Liver (tissue), 9 donors: Measurements from ENCODE around the gene KCNMA1. TPM values are rescaled to one million over a fixed set of nuclear protein-coding genes. Genes with fewer than 3 reads are reported as not detected.

ENCODE experiments used
- DNase-seq: peaks from one replicate; pipeline ENCODE4 v3.0.0-alpha.2; 2017; ENCODE audit warnings: low spot score
- H3K27ac ChIP-seq, 2 donors: one replicate each; pipeline ENCODE4 v1.7.0; 2013; ENCODE audit warnings: inconsistent platforms in 2 of 2, low read length in 2 of 2, control low read depth in 1 of 2, low read depth in 1 of 2, mild to moderate bottlenecking in 1 of 2
- H3K27me3 ChIP-seq, 4 donors: one replicate each; pipeline versions ENCODE4 v1.6.1 to v1.7.0; 2013; ENCODE audit warnings: low read length in 3 of 4, inconsistent platforms in 1 of 4, mild to moderate bottlenecking in 1 of 4, moderate library complexity in 1 of 4; ENCODE audit not compliant: control insufficient read depth in 4 of 4, insufficient read depth in 4 of 4
- H3K36me3 ChIP-seq, 4 donors: one replicate each; pipeline versions ENCODE4 v1.6.1 to v1.7.0; 2013; ENCODE audit warnings: low read length in 3 of 4, mild to moderate bottlenecking in 3 of 4, low read depth in 1 of 4, moderate library complexity in 1 of 4; ENCODE audit not compliant: control insufficient read depth in 4 of 4, insufficient read depth in 3 of 4
- H3K4me1 ChIP-seq, 4 donors: one replicate each; pipeline versions ENCODE4 v1.6.1 to v1.7.0; 2013; ENCODE audit warnings: low read length in 3 of 4, mild to moderate bottlenecking in 3 of 4, moderate library complexity in 1 of 4; ENCODE audit not compliant: control insufficient read depth in 4 of 4, insufficient read depth in 4 of 4
- H3K4me3 ChIP-seq, 3 donors: one replicate each; pipeline versions ENCODE4 v1.6.1 to v1.7.0; 2013; ENCODE audit warnings: low read length in 3 of 3, control low read depth in 1 of 3, low read depth in 1 of 3, mild to moderate bottlenecking in 1 of 3
- H3K9ac ChIP-seq, 2 donors: one replicate each; pipeline ENCODE4 v1.7.0; 2013; ENCODE audit warnings: low read length in 2 of 2, mild to moderate bottlenecking in 2 of 2, moderate library complexity in 2 of 2, control low read depth in 1 of 2, low read depth in 1 of 2
- H3K9me3 ChIP-seq, 4 donors: one replicate each; pipeline versions ENCODE4 v1.6.1 to v1.7.0; 2013; ENCODE audit warnings: low read length in 3 of 4; ENCODE audit not compliant: control insufficient read depth in 4 of 4
- FOXA1 ChIP-seq: IDR thresholded peaks from 2 replicates; pipeline ENCODE4 v1.6.1; 2016; ENCODE audit warnings: antibody characterized with exemption
- HNF4A ChIP-seq, 2 donors: conservative IDR thresholded peaks; 2 replicates each; pipeline ENCODE4 v1.6.1; 2016; ENCODE audit warnings: antibody characterized with exemption in 2 of 2, mild to moderate bottlenecking in 2 of 2
- HNF4G ChIP-seq: IDR thresholded peaks from 2 replicates; pipeline ENCODE4 v1.6.1; 2016; ENCODE audit warnings: antibody characterized with exemption
- JUND ChIP-seq, 2 donors: IDR thresholded peaks; 2 replicates each; pipeline ENCODE4 v1.6.1; 2016; ENCODE audit warnings: antibody characterized with exemption in 2 of 2
- NR2F2 ChIP-seq: IDR thresholded peaks from 2 replicates; pipeline ENCODE4 v1.6.1; 2016; ENCODE audit warnings: antibody characterized with exemption
- RAD21 ChIP-seq, 2 donors: IDR thresholded peaks; 2 replicates each; pipeline ENCODE4 v1.6.1; 2016; ENCODE audit warnings: antibody characterized with exemption in 2 of 2, mild to moderate bottlenecking in 2 of 2
- RXRA ChIP-seq, 2 donors: IDR thresholded peaks; 2 replicates each; pipeline ENCODE4 v1.6.1; 2017 to 2018; ENCODE audit warnings: antibody characterized with exemption in 2 of 2, mild to moderate bottlenecking in 1 of 2
- SP1 ChIP-seq: IDR thresholded peaks from 2 replicates; pipeline ENCODE4 v1.6.1; 2018; ENCODE audit warnings: antibody characterized with exemption, mild to moderate bottlenecking
- TAF1 ChIP-seq: conservative IDR thresholded peaks from 2 replicates; pipeline ENCODE4 v1.6.1; 2016; ENCODE audit warnings: antibody characterized with exemption, mild to moderate bottlenecking
- polyA plus RNA-seq, 2 donors: library from polyadenylated mRNA; stranded (reverse) in 1 of 2; unstranded in 1 of 2; fragments of 200-250 nt in 1 of 2; fragments of >200 nt in 1 of 2; fragmentation: Nextera tagmentation in 1 of 2; extraction: Ambion mirVana in 1 of 2; gene quantifications; one replicate each; pipeline versions ENCODE4 v1.2.1 to v1.2.3, GENCODE V29; 2013 to 2015
- total RNA-seq, 2 donors: library from RNA; depleted of rRNA; stranded (reverse); fragments of >200 nt; gene quantifications; one replicate each; pipeline ENCODE4 v1.2.3, GENCODE V29; 2014
- TF ChIP-seq, protein P1 (sequence below): IDR thresholded peaks from 2 replicates; pipeline ENCODE4 v1.6.1; 2016; ENCODE audit warnings: antibody characterized with exemption
- TF ChIP-seq, protein P2 (sequence below): IDR thresholded peaks from 2 replicates; pipeline ENCODE4 v1.6.1; 2016; ENCODE audit warnings: antibody characterized with exemption
- TF ChIP-seq, protein P3 (sequence below): IDR thresholded peaks from 2 replicates; pipeline ENCODE4 v1.6.1; 2016; ENCODE audit warnings: antibody characterized with exemption, mild to moderate bottlenecking
- TF ChIP-seq, protein P4 (sequence below): IDR thresholded peaks from 2 replicates; pipeline ENCODE4 v1.6.1; 2016; ENCODE audit warnings: antibody characterized with exemption
- TF ChIP-seq, protein P5 (sequence below): fragments of 150-350 bp; IDR thresholded peaks from 2 replicates; pipeline ENCODE4 v1.5.1; 2017; ENCODE audit warnings: improper control_type of control experiment, low read depth, low read length; ENCODE audit not compliant: missing input control
- donor health status: healthy.
- donor health status: healthy.
- donor health status: healthy.
- donor health status: healthy.
- donor health status: healthy.

KCNMA1 gene
- total and polyA plus RNA-seq, 4 donors, result 2.5 to 9.7 (median 4.7) TPM

DNA sequence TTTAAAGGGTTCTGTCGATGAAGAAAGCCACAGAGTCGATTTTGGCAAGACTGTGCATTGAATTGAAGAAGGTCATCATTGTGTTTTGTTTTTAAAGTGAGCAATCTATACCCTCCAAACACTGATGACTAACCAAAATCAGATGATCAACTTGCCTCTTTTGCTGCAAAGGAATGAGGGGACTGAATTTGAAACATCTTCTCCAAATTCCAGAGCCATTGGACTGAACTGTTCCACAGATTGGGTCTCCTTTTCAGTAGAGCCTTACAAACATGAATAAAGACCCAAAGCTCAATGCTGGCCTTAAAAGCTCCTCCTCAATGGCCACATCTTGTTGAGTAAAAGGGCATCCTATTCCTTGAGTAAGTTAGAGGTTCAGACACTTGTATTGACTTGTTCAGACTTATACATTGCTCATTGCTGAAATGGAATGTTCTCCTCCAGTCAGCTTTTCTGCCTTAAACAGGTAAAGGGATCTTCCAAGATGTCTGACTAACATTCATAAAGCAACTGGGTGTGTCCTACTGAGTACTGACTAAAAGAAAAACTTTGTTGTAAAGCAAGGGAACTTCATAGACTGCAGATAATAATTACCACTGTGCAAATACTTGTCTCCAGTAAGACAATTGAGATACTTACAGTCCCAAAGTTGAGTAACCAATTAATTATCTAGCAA lies 630.6 kb downstream of the KCNMA1 start (continued):
- TF ChIP-seq, protein P1, sequence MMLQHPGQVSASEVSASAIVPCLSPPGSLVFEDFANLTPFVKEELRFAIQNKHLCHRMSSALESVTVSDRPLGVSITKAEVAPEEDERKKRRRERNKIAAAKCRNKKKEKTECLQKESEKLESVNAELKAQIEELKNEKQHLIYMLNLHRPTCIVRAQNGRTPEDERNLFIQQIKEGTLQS, result no peak
- TF ChIP-seq RXRA (IDR thresholded peaks at IDR 0.05) (no peak), NR2F2 (no peak), HNF4A (conservative IDR thresholded peaks at IDR 0.05) (no peak), RAD21 (IDR thresholded peaks at IDR 0.05) (no peak)
- TF ChIP-seq, protein P2, sequence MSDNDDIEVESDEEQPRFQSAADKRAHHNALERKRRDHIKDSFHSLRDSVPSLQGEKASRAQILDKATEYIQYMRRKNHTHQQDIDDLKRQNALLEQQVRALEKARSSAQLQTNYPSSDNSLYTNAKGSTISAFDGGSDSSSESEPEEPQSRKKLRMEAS, result no peak

DNA sequence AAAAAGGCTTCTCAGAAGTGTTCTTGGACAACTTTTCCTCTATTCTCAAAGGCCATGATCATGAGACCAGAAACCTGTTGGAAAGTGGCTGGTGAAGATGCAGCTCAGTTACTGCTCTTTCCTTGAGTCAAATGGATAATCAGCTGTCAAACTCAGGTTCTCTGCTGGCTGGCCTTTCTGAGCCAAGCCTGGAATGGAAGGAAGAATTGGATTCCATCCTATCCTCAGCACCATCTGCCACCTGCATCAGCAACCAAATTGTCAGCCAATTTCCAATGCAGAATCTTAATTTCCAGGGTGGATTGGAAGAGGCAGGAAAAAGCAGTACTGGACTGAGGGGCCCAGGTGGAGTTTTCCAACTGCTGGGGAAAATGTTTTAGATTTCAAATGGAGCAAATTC lies 631.7 kb downstream of the KCNMA1 start:
- H3K27me3 ChIP-seq, result no peaks in the 10 kb centered on the region
- no peak overlapping the region for H3K27ac ChIP-seq
- H3K9me3 ChIP-seq, result no peaks in the 10 kb centered on the region
- no peak overlapping the region for H3K9ac ChIP-seq
- H3K4me3 ChIP-seq, result no peak overlapping the region
- H3K4me1 ChIP-seq, result no peaks in the 10 kb centered on the region
- no peaks in the 10 kb centered on the region for H3K36me3 ChIP-seq
- no peak for DNase-seq
- no peak for TF ChIP-seq RAD21 (IDR thresholded peaks at IDR 0.05)
- TF ChIP-seq, protein P1, result no peak
- no peak for TF ChIP-seq SP1
- TF ChIP-seq JUND (IDR thresholded peaks at IDR 0.05), result no peak
- TF ChIP-seq, protein P3, sequence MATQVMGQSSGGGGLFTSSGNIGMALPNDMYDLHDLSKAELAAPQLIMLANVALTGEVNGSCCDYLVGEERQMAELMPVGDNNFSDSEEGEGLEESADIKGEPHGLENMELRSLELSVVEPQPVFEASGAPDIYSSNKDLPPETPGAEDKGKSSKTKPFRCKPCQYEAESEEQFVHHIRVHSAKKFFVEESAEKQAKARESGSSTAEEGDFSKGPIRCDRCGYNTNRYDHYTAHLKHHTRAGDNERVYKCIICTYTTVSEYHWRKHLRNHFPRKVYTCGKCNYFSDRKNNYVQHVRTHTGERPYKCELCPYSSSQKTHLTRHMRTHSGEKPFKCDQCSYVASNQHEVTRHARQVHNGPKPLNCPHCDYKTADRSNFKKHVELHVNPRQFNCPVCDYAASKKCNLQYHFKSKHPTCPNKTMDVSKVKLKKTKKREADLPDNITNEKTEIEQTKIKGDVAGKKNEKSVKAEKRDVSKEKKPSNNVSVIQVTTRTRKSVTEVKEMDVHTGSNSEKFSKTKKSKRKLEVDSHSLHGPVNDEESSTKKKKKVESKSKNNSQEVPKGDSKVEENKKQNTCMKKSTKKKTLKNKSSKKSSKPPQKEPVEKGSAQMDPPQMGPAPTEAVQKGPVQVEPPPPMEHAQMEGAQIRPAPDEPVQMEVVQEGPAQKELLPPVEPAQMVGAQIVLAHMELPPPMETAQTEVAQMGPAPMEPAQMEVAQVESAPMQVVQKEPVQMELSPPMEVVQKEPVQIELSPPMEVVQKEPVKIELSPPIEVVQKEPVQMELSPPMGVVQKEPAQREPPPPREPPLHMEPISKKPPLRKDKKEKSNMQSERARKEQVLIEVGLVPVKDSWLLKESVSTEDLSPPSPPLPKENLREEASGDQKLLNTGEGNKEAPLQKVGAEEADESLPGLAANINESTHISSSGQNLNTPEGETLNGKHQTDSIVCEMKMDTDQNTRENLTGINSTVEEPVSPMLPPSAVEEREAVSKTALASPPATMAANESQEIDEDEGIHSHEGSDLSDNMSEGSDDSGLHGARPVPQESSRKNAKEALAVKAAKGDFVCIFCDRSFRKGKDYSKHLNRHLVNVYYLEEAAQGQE, result no peak
- no peak for TF ChIP-seq HNF4G
- no peak for TF ChIP-seq NR2F2
- TF ChIP-seq, protein P4, sequence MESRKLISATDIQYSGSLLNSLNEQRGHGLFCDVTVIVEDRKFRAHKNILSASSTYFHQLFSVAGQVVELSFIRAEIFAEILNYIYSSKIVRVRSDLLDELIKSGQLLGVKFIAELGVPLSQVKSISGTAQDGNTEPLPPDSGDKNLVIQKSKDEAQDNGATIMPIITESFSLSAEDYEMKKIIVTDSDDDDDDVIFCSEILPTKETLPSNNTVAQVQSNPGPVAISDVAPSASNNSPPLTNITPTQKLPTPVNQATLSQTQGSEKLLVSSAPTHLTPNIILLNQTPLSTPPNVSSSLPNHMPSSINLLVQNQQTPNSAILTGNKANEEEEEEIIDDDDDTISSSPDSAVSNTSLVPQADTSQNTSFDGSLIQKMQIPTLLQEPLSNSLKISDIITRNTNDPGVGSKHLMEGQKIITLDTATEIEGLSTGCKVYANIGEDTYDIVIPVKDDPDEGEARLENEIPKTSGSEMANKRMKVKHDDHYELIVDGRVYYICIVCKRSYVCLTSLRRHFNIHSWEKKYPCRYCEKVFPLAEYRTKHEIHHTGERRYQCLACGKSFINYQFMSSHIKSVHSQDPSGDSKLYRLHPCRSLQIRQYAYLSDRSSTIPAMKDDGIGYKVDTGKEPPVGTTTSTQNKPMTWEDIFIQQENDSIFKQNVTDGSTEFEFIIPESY, result no peak
- TF ChIP-seq HNF4A (conservative IDR thresholded peaks at IDR 0.05), result no peak
- TF ChIP-seq FOXA1, result no peak
- TF ChIP-seq, protein P5, sequence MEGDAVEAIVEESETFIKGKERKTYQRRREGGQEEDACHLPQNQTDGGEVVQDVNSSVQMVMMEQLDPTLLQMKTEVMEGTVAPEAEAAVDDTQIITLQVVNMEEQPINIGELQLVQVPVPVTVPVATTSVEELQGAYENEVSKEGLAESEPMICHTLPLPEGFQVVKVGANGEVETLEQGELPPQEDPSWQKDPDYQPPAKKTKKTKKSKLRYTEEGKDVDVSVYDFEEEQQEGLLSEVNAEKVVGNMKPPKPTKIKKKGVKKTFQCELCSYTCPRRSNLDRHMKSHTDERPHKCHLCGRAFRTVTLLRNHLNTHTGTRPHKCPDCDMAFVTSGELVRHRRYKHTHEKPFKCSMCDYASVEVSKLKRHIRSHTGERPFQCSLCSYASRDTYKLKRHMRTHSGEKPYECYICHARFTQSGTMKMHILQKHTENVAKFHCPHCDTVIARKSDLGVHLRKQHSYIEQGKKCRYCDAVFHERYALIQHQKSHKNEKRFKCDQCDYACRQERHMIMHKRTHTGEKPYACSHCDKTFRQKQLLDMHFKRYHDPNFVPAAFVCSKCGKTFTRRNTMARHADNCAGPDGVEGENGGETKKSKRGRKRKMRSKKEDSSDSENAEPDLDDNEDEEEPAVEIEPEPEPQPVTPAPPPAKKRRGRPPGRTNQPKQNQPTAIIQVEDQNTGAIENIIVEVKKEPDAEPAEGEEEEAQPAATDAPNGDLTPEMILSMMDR, result no peak
- TF ChIP-seq TAF1, result no peak
